ENCODE results near the gene MPHOSPH9. TPM values are rescaled to one million over a fixed set of nuclear protein-coding genes. Genes with fewer than 3 reads are reported as not detected.

The MPHOSPH9 gene
- total and polyA plus RNA-seq, 8 donors, result 3.3 to 13.4 (median 6.8) TPM

DNA sequence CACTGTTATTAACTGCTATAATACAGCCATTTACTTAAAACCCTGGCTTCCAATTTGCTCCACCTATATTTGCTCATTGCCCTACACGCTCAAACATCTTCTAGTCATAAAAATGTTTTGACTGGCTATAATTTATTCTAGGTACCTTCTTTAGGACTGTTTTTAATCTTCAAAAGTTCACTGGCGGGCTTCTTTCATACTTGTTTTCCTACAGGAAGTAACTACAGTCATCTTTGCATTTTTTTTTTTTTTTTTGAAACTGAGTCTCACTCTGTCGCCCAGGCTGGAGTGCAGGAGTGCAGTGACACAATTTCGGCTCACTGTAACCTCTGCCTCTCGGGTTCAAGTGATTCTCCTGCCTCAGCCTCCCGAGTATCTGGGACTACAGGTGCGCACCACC lies 32.5 kb downstream of the MPHOSPH9 start:
- Histone ChIP-seq H3K4me1 (no peaks in the 10 kb centered on the region), H3K9me3 (no peaks in the 10 kb centered on the region), H3K27ac (no peak overlapping the region), H3K36me3 (no peaks in the 10 kb centered on the region), H3K4me3 (no peak overlapping the region), H3K27me3 (no peaks in the 10 kb centered on the region)
- ATAC-seq (no peak), FAIRE-seq (no peak), DNase-seq (no peak)
- TF ChIP-seq, protein P1, sequence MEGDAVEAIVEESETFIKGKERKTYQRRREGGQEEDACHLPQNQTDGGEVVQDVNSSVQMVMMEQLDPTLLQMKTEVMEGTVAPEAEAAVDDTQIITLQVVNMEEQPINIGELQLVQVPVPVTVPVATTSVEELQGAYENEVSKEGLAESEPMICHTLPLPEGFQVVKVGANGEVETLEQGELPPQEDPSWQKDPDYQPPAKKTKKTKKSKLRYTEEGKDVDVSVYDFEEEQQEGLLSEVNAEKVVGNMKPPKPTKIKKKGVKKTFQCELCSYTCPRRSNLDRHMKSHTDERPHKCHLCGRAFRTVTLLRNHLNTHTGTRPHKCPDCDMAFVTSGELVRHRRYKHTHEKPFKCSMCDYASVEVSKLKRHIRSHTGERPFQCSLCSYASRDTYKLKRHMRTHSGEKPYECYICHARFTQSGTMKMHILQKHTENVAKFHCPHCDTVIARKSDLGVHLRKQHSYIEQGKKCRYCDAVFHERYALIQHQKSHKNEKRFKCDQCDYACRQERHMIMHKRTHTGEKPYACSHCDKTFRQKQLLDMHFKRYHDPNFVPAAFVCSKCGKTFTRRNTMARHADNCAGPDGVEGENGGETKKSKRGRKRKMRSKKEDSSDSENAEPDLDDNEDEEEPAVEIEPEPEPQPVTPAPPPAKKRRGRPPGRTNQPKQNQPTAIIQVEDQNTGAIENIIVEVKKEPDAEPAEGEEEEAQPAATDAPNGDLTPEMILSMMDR (IDR thresholded peaks at IDR 0.05), result no peak
- WGBS, 2 donors, result 92 to 96% methylated on average over 7 of the region's 7 CpGs
- intact Hi-C loops (cut with DNase I), result no loop called here

DNA sequence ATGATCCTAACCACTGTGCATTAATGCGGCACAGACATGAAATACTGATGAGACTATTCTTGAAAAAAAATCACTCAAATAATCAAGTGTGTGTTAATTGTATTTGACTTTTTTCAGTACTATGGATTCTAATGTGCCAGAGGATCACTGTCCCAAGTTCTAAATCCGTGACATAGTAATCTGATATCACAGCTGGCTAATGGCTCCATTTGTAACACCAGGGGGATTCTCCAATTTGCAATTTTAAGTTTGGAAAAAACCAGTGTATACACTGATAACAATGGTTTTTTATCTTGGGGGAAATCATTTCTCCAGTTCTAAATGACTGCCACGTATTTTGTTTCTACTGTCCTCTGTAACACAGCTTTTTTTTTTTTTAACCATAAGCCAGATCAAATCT lies 33.0 kb downstream of the MPHOSPH9 start:
- Histone ChIP-seq H3K4me1 (no peaks in the 10 kb centered on the region), H3K27me3 (no peaks in the 10 kb centered on the region), H3K36me3 (no peaks in the 10 kb centered on the region), H3K27ac (no peak overlapping the region), H3K9me3 (no peaks in the 10 kb centered on the region), H3K4me3 (no peak overlapping the region)
- no peak for DNase-seq
- ATAC-seq, result no peak
- intact Hi-C loops (cut with DNase I), result no loop called here
- FAIRE-seq, result no peak
- TF ChIP-seq, protein P1 (IDR thresholded peaks at IDR 0.05), result no peak
- 96 to 98% methylated on average over 3 of the region's 3 CpGs for WGBS, 2 donors

DNA sequence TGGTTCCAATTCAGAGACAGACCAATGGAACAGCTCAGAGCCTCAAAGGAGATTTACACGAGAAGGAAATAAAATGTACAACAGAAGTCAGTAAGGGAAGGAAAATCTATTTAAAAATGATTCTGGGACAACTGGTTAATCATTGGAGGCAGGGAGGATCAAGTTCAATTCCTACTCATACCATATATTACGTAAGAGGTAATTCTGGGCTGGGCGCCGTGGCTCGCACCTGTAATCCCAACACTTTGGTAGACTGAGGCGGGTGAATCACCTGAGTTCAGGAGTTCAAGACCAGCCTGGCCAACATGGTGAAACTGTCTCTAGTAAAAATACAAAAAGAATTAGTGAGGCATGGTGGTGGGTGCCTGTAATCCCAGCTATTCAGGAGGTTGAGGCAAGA lies 45.3 kb downstream of the MPHOSPH9 start:
- intact Hi-C loops (cut with DNase I), result no loop called here
- TF ChIP-seq, protein P1 (IDR thresholded peaks at IDR 0.05), result no peak
- Histone ChIP-seq H3K27ac (no peak overlapping the region), H3K36me3 (no peaks in the 10 kb centered on the region), H3K4me1 (no peaks in the 10 kb centered on the region), H3K4me3 (no peak overlapping the region), H3K9me3 (no peaks in the 10 kb centered on the region), H3K27me3 (no peaks in the 10 kb centered on the region)
- DNase-seq, result no peak
- no peak for FAIRE-seq
- ATAC-seq, result no peak
- WGBS, 2 donors, result 98% methylated on average over 6 of the region's 6 CpGs

DNA sequence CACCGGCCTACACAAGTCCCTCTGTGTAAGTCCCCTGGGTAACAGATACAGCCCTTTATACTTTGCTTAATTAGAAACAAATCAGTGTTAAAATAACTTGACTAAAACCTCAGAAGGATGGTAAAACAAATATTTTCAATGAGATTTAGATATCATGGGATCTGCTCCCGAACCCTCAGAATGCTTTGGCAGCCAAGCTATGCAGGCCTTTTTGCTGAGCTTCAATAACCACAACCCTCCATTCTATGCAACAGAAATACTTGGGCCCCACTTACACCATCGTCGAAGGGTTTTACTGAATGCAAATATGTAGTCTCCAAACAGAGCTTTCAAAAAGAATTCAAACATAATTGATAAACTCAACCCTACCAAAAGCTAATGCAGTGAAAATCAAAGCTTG lies 52.8 kb downstream of the MPHOSPH9 start:
- DNase-seq, result no peak
- no peaks in the 10 kb centered on the region for H3K9me3 ChIP-seq
- H3K36me3 ChIP-seq, result no peaks in the 10 kb centered on the region
- H3K4me3 ChIP-seq, result no peak overlapping the region
- no peaks in the 10 kb centered on the region for H3K4me1 ChIP-seq
- 93 to 95% methylated on average over 4 of the region's 4 CpGs for WGBS, 2 donors
- FAIRE-seq, result no peak
- no peak for ATAC-seq
- no peak overlapping the region for H3K27ac ChIP-seq
- TF ChIP-seq, protein P1 (IDR thresholded peaks at IDR 0.05), result no peak
- H3K27me3 ChIP-seq, result no peaks in the 10 kb centered on the region
- intact Hi-C loops (cut with DNase I), result no loop called here

DNA sequence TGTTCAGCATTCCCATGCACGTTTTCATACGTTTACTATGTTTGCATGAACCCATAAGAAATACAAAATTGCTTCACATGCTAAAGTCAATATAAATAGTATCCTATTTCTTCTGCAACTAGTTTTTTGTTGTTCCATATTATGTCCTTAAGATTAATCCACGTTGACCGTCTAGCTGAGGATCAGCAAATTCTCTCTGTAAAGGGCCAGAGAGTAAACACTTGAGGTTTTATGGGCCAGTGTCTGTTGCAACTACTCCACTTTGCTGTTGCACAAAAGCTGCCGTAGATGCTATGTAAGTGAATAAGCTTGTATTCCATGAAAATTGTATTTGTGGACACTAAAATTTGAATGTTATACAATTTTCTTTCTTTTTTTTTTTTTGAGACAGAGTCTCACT lies 61.0 kb downstream of the MPHOSPH9 start:
- WGBS, 2 donors, result 72 to 73% methylated on average over 5 of the region's 5 CpGs
- TF ChIP-seq, protein P1 (IDR thresholded peaks at IDR 0.05), result no peak
- ATAC-seq (no peak), FAIRE-seq (no peak), DNase-seq (no peak)
- H3K9me3 ChIP-seq, result no peaks in the 10 kb centered on the region
- no peaks in the 10 kb centered on the region for H3K4me1 ChIP-seq
- no peak overlapping the region for H3K4me3 ChIP-seq
- intact Hi-C loops (cut with DNase I), result no loop called here
- no peak overlapping the region for H3K27ac ChIP-seq
- H3K27me3 ChIP-seq, result no peaks in the 10 kb centered on the region
- H3K36me3 ChIP-seq, result no peaks in the 10 kb centered on the region

Data from pancreas (tissue), 10 donors.